GM23248 (cell line): ENCODE results near the gene MFSD2B. TPM values are rescaled to one million over a fixed set of nuclear protein-coding genes. Genes with fewer than 3 reads are reported as not detected.

Experiments used
- DNase-seq: peaks from one replicate; pipeline ENCODE4 v3.0.0-alpha.2; 2015
- H2AFZ ChIP-seq: fragments of 200-600 bp; sonication (generic); 2 replicates; pipeline ENCODE4 v1.6.1; 2016; ENCODE audit warnings: antibody characterized with exemption
- H3F3A ChIP-seq: fragments of 200-600 bp; sonication (generic); 2 replicates; pipeline ENCODE4 v1.6.1; 2016; ENCODE audit warnings: mild to moderate bottlenecking, antibody characterized with exemption, mixed run types; ENCODE audit not compliant: insufficient read depth
- H3K27ac ChIP-seq: fragments of 200-600 bp; sonication (generic); 2 replicates; pipeline ENCODE4 v1.5.1; 2016; ENCODE audit warnings: mild to moderate bottlenecking
- H3K27me3 ChIP-seq: fragments of 200-600 bp; sonication (generic); replicated peaks from 2 replicates; pipeline ENCODE4 v1.6.1; 2016; ENCODE audit warnings: mild to moderate bottlenecking; ENCODE audit not compliant: insufficient read depth
- H3K36me3 ChIP-seq: fragments of 200-600 bp; sonication (generic); 2 replicates; pipeline ENCODE4 v1.6.1; 2016; ENCODE audit warnings: low read depth, mild to moderate bottlenecking
- H3K4me1 ChIP-seq: fragments of 200-600 bp; sonication (generic); 2 replicates; pipeline ENCODE4 v1.6.1; 2016; ENCODE audit warnings: mild to moderate bottlenecking; ENCODE audit not compliant: insufficient read depth
- H3K4me2 ChIP-seq: fragments of 200-600 bp; sonication (generic); one replicate; pipeline ENCODE4 v1.6.1; 2016; ENCODE audit warnings: mild to moderate bottlenecking; ENCODE audit not compliant: unreplicated experiment
- H3K4me3 ChIP-seq: fragments of 200-600 bp; sonication (generic); 2 replicates; pipeline ENCODE4 v1.5.1; 2016; ENCODE audit warnings: mild to moderate bottlenecking
- H3K79me2 ChIP-seq: fragments of 200-600 bp; sonication (generic); 2 replicates; pipeline ENCODE4 v1.6.1; 2016; ENCODE audit warnings: mild to moderate bottlenecking; ENCODE audit not compliant: insufficient read depth
- H3K9ac ChIP-seq: fragments of 200-600 bp; sonication (generic); 2 replicates; pipeline ENCODE4 v1.6.1; 2016; ENCODE audit warnings: mild to moderate bottlenecking
- H3K9me2 ChIP-seq: fragments of 200-600 bp; sonication (generic); 2 replicates; pipeline ENCODE4 v1.6.1; 2016; ENCODE audit warnings: mixed run types, mild to moderate bottlenecking, moderate library complexity; ENCODE audit not compliant: insufficient read depth
- H3K9me3 ChIP-seq: fragments of 200-600 bp; sonication (generic); one replicate; pipeline ENCODE4 v1.6.1; 2017; ENCODE audit warnings: low read depth
- H4K20me1 ChIP-seq: fragments of 200-600 bp; sonication (generic); 2 replicates; pipeline ENCODE4 v1.6.0; 2016; ENCODE audit not compliant: insufficient read depth
- EZH2 ChIP-seq: fragments of 200-600 bp; sonication (generic); IDR thresholded peaks from 2 replicates; pipeline ENCODE4 v1.6.1; 2018; ENCODE audit warnings: antibody characterized with exemption, mild to moderate bottlenecking; ENCODE audit not compliant: insufficient read depth, poor library complexity, severe bottlenecking
- EZH2phosphoT487 ChIP-seq: fragments of 200-600 bp; sonication (generic); IDR thresholded peaks from 2 replicates; pipeline ENCODE4 v1.6.1; 2018; ENCODE audit warnings: antibody characterized with exemption, moderate library complexity, mild to moderate bottlenecking, low read depth; ENCODE audit not compliant: insufficient read depth
- WGBS, 2 experiments: methylation state at CpG; one replicate each; pipeline ENCODE4 v1.1.6; 2015 to 2017; ENCODE audit warnings: low lambda C conversion rate in 2 of 2, low coverage in 1 of 2; ENCODE audit errors: missing lambda C conversion rate in 2 of 2; 5-methylcytosine and 5-hydroxymethylcytosine counted together
- in situ Hi-C: fragments of 300-500 bp; cut with MboI; formaldehyde crosslinking; loops from 2 replicates; pipeline ENCODE4 v1.15.0; 2020
- polyA plus RNA-seq: library from polyadenylated mRNA; unstranded; fragments of >200 nt; fragmentation: Nextera tagmentation; extraction: Ambion mirVana; gene quantifications from 2 replicates; pipeline ENCODE4 v1.2.1, GENCODE V29; 2016
- total RNA-seq: library from RNA; depleted of rRNA; stranded (reverse); fragments of >200 nt; shearing (Covaris generic); gene quantifications from 2 replicates; pipeline ENCODE4 v1.2.3, GENCODE V29; 2014

MFSD2B gene
- total and polyA plus RNA-seq, 2 experiments from 2014 or later, result under 0.01 to 0.58 TPM

DNA sequence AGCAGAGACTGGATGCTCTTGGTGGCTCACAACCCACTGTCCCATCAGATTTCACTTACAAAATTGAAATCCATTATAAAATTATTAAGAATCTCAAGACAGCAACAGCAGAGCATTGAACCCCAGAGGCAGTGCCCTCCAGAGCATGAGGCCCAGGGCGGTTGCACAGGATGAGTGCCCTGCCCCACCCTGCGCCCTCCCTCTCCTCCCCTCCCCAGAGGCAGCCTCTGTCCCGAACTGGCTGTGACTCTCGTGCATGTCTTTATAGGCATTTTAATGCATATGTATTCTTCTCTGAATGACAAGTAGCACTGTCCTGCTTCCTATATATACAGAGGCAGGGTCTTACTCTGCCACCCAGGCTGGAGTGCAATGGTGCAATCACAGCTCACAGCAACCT, 10.4 kb downstream of the MFSD2B start:
- no peak overlapping the region for H3K27ac ChIP-seq
- in situ Hi-C loops, result no loop called here
- H3K9me3 ChIP-seq, result no peaks in the 10 kb centered on the region
- H3K9me2 ChIP-seq, result no peaks in the 10 kb centered on the region
- no peaks in the 10 kb centered on the region for H4K20me1 ChIP-seq
- no peaks in the 10 kb centered on the region for H3K27me3 ChIP-seq
- TF ChIP-seq EZH2phosphoT487, result no peak
- no peak for TF ChIP-seq EZH2
- no peaks in the 10 kb centered on the region for H3K79me2 ChIP-seq
- no peak overlapping the region for H3K4me3 ChIP-seq
- no peaks in the 10 kb centered on the region for H3F3A ChIP-seq
- no peak overlapping the region for H2AFZ ChIP-seq
- WGBS, 2 experiments, result 50 to 67% methylated on average over 4 of the region's 4 CpGs
- no peak for DNase-seq
- H3K9ac ChIP-seq, result no peak overlapping the region
- no peaks in the 10 kb centered on the region for H3K36me3 ChIP-seq
- H3K4me2 ChIP-seq, result no peak overlapping the region
- H3K4me1 ChIP-seq, result peaks cover 14% of the 10 kb centered on the region

DNA sequence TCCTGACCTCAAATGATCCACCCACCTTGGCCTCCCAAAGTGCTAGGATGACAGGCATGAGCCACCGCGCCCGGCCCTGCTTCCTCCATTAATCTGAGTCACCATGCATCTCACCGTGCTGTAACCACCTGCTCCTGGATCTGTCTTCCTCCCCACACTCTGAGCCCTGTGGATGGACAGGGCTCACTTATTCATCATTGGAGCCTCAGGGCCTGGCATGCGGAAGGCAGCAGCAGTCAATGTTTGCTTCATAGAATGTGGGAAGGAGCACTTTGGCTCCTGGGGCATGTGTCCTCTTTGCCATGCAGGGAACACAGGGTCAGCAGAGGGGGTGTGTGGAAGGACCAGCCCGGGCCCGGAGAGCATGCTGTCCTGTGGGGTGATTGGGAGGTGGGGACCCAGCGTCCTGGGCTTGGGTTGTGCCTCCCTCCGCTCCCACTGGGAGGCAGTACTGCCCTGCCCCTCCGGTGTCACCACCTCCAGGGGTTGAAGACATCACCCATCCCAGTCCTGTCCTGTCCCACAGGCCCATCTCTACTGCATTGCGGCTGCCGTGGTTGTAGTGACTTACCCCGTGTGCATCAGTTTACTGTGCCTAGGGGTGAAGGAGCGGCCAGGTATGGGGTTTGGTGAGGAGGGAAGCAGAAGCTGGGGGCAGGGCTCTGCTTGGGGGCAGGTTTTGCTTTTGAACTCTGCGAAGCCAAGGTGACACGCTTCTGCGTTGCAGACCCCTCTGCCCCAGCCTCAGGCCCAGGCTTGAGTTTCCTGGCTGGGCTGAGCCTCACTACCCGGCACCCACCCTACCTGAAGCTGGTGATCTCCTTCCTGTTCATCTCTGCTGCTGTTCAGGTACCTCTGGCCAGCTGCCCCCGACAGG, 11.5 kb downstream of the MFSD2B start:
- H3K4me2 ChIP-seq, result no peak overlapping the region
- TF ChIP-seq EZH2 (no peak), EZH2phosphoT487 (no peak)
- no peaks in the 10 kb centered on the region for H3K27me3 ChIP-seq
- H3K79me2 ChIP-seq, result no peaks in the 10 kb centered on the region
- no peak overlapping the region for H3K4me3 ChIP-seq
- no peaks in the 10 kb centered on the region for H3K36me3 ChIP-seq
- H3K9ac ChIP-seq, result no peak overlapping the region
- no peaks in the 10 kb centered on the region for H3K9me2 ChIP-seq
- H3K4me1 ChIP-seq, result peaks cover 4% of the 10 kb centered on the region
- peak; percentile 19 for DNase-seq
- no peak overlapping the region for H2AFZ ChIP-seq
- 74 to 75% methylated on average over 19 of the region's 19 CpGs for WGBS, 2 experiments
- H3K27ac ChIP-seq, result no peak overlapping the region
- H3F3A ChIP-seq, result no peaks in the 10 kb centered on the region
- H3K9me3 ChIP-seq, result no peaks in the 10 kb centered on the region
- in situ Hi-C loops, result no loop called here
- no peaks in the 10 kb centered on the region for H4K20me1 ChIP-seq

DNA sequence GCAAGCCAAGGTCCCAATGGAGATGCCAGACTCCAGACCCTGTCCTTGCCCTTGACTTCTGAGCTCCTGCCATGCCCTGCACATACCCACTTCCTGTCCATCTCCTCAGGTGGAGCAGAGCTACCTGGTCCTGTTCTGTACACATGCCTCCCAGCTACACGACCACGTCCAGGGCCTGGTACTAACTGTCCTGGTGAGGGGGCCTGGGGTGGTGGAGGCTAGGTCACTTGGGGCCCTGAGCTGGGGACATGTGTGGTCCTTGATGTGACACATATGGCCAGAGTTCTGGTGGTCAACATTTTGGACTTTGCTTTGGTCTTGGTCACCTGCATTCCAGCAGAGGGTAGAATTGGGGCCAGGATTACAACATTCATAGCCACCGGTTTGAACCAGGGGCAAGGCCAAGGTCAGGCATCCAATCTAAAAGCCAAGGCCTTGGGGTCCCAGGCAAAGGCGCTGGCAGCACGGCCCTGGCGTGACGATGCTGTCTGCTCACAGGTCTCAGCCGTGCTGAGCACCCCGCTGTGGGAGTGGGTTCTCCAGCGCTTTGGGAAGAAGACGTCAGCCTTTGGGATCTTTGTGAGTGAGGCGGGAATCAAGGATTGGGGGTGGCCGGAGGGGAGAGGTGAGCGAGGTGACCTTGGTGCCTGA, 12.6 kb downstream of the MFSD2B start:
- Histone ChIP-seq H3K9ac (no peak overlapping the region), H3K4me3 (no peak overlapping the region), H3K27me3 (no peaks in the 10 kb centered on the region), H3K27ac (no peak overlapping the region), H2AFZ (no peak overlapping the region), H3K36me3 (no peaks in the 10 kb centered on the region), H4K20me1 (no peaks in the 10 kb centered on the region), H3K79me2 (no peaks in the 10 kb centered on the region), H3K4me1 (peaks cover 4% of the 10 kb centered on the region; the same call in 1 of the 2 replicates), H3F3A (no peaks in the 10 kb centered on the region), H3K9me3 (no peaks in the 10 kb centered on the region), H3K4me2 (no peak overlapping the region), H3K9me2 (no peaks in the 10 kb centered on the region)
- no peak for TF ChIP-seq EZH2
- TF ChIP-seq EZH2phosphoT487, result no peak
- in situ Hi-C loops, result no loop called here
- 89 to 91% methylated on average over 12 to 14 of the region's 14 CpGs for WGBS, 2 experiments
- no peak for DNase-seq

DNA sequence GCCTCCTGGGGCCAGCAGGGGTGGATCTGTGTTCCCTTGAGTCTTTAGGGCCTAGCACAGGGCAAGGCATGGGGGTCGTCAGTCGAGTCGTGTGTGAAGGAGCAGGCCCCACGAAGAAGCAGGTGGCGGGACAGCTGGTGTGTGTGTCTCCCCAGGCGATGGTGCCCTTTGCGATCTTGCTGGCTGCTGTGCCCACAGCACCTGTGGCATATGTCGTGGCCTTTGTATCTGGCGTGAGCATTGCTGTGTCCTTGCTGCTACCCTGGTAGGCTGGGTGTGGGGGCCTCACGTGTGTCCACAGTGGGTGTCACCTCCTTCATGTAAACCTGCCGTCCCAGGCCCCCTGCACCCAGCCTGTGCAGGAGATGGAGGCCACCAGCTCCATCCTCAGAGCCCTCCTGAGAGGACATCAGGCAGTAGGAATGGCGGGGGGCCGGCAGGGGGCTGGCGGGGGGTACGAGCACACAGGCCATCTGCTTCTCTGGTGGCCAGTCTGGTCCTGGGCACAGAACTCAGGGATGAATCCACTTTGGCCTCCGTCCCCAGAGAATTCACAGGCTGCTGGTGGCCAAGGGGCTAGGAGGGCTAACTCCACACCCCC, 13.2 kb downstream of the MFSD2B start:
- H3K9ac ChIP-seq, result no peak overlapping the region
- no peaks in the 10 kb centered on the region for H3K9me2 ChIP-seq
- H3K79me2 ChIP-seq, result no peaks in the 10 kb centered on the region
- no peak overlapping the region for H3K27ac ChIP-seq
- peaks cover 4% of the 10 kb centered on the region; the same call in 1 of the 2 replicates for H3K4me1 ChIP-seq
- no peak overlapping the region for H2AFZ ChIP-seq
- in situ Hi-C loops, result no loop called here
- H3K27me3 ChIP-seq, result no peaks in the 10 kb centered on the region
- no peaks in the 10 kb centered on the region for H3F3A ChIP-seq
- no peak overlapping the region for H3K4me2 ChIP-seq
- 87 to 93% methylated on average over 15 to 16 of the region's 16 CpGs for WGBS, 2 experiments
- H3K4me3 ChIP-seq, result no peak overlapping the region
- no peaks in the 10 kb centered on the region for H3K9me3 ChIP-seq
- DNase-seq, result no peak
- TF ChIP-seq EZH2phosphoT487, result no peak
- TF ChIP-seq EZH2, result no peak
- no peaks in the 10 kb centered on the region for H3K36me3 ChIP-seq
- H4K20me1 ChIP-seq, result no peaks in the 10 kb centered on the region
